C4-2B (cell line): ENCODE measurements around the gene HOXB8.

Experiments
- CTCF ChIP-seq: fragments of 450-650 bp; conservative IDR thresholded peaks from 2 replicates; pipeline ENCODE4 v1.5.1; 2017; ENCODE audit warnings: mild to moderate bottlenecking
- ZFX ChIP-seq: fragments of 450-650 bp; IDR thresholded peaks from 2 replicates; pipeline ENCODE4 v1.6.1; 2017

GRCh38 chr17:48593126-48593829, 21.8 kb downstream of the HOXB8 start, which contains the start of gene HOXB5:
- TF ChIP-seq CTCF (0 out of 2 replicates have a peak, but pooled peaks have one; percentile 68), ZFX (no peak)
